HG03025 (cell line): ENCODE measurements around the gene CHSY1.
A peak's percentile ranks its signal among the peaks of the same experiment; 100 is the strongest.

Experiments
- ATAC-seq: cut with Tn5 transposase; IDR thresholded peaks from one replicate; pipeline ENCODE4 v1.9.1; 2021; ENCODE audit warnings: mild to moderate bottlenecking, moderate library complexity; ENCODE audit not compliant: unreplicated experiment, low FRiP score

The CHSY1 gene

DNA sequence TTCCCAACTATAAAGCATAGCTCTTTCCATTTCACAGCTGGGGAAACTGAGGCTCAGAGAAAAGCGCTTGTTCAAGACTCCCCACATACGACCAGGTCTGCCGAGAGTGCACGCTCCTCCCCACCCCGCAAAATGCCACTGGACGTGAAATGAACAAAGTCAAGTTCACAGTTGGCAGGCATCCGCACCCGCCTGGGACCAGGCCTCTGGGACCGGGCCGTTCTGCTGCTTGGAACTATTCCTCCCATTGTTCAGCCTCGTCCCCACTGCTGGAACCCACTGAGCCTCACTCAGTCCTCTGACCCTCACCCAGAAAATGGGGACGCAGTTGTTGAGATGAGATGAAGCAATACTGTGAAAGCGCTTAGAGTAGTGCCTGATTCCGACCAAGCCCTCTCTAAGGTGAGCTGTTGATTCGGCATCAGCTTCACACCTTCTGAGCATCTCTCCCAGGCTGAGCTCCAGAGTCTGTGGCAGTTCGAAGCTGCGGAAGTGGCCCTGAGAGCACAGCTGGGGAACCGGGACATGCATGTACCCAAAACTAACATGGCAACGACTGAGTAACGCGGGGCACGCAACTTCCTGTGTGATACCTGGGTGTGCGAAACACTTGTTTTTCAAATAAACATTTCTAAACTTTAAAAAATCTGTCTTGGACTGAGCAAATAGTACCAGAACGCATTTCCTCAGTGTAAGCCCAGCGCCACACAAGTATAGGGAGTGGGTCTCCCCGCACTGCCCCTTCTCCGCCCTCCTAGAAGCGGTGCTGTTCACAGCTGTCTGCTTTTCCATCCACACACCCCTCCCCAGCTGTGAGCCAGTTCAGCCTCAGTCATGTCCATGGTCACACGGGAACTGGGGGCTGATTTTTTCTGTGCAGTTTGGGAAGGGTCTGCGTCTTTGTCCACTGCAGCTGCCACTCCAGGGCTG, 93.4 kb downstream of the CHSY1 start:
- ATAC-seq, result no peak

DNA sequence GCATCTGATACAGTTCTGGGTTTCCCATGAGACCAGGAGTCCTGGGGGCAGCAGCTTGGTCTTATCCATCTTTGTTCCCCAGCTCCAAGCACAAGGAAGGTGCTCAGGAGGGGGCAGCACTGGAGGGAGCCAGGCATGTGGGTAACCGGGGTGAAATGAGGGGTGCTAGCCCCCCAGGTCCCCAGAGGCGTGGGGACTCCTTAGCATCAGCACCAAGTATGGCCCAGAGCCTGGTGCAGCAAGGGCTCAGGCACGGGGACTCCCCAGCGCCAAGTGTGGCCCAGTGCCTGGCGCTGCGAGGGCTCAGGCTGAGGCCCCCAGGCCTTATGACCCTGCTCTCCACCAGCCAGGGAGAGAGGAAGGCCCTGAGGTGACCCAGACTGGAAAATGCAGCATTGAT, 94.1 kb downstream of the CHSY1 start:
- ATAC-seq, result no peak

GRCh38 chr15:101156509-101157159, 95.2 kb downstream of the CHSY1 start:
- peak; percentile 80 for ATAC-seq

DNA sequence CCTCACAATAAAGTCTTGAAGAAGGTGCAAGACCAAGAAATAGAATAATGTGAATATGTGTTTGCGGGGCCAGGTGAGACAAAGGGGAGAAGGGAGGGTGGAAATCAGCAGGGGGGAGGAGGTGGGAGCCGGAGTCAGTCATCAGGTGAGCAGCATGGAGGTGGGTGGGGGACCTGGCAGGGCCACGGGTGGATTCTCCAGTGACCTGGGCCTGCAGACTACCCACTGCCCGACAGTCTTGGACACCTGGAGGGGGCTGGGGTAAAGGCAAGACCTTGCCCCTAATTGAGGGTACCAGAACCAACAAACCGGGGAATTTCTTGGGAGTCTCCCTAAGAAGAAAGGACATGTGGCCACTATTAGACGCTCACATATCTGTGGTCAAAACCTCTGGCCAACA, 95.8 kb downstream of the CHSY1 start:
- peak; percentile 14 for ATAC-seq

DNA sequence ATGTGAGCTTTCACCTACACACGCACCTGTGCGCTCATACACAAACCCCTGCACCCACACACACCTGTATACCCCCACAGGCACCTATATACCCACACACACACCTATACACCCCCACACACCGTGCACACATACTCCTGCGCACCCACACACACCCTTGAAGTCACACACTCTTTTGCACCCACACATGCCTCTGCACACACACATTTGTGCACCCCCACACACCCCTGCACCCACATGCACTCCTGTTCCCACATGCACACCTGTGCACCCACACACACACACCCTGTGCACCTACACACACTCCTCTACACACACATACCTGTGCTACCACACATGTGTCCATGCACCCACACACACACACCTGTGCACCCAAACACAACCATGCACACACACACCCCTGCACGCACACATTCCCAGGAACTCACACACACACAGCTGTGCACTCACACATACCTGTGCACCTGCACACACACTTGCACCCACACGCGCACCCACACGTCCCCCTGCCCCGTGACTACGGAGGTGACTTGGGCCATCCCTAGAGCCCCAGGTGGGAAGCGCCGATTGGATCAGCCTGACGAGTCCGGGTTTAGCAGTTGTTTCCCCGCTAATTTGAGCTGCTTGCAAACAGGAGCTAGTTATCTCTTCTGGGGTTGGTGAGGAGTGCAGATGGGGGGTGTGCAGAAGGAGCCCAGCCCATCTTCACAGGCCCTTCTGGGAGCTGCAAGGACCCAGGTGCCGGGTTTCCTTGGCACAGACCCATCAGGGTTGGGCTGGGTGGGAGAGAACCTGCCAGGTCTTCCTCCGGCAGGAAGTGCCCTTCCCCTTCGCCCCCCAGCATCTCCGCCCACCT, 97.8 kb downstream of the CHSY1 start:
- ATAC-seq, result no peak

- no peak for ATAC-seq
Measured at GRCh38 chr15:101152914-101153313, 98.9 kb downstream of the CHSY1 start.

DNA sequence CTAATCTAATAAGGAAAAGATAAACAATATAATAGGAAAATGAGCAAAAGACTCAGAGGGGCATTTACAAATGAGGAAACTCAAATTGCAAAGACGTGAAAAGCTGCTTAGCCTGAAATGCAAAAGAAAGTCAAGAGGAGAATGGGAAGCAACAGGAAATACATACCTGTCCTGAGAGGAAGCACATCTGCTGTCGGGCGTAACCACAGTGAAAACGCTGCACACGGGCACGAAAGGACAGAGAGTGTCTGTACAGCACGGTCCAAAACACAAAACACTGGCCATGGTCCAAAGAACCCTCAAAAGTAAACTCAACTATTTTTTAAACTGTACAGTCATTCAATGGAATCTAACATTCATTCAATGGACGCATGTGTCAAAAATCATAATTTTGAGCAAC, 100.6 kb downstream of the CHSY1 start:
- ATAC-seq, result no peak

- ATAC-seq, result no peak
Measured at GRCh38 chr15:101150723-101151040, 101.2 kb downstream of the CHSY1 start.

- ATAC-seq, result no peak
Measured at GRCh38 chr15:101149864-101150722, 101.8 kb downstream of the CHSY1 start.

DNA sequence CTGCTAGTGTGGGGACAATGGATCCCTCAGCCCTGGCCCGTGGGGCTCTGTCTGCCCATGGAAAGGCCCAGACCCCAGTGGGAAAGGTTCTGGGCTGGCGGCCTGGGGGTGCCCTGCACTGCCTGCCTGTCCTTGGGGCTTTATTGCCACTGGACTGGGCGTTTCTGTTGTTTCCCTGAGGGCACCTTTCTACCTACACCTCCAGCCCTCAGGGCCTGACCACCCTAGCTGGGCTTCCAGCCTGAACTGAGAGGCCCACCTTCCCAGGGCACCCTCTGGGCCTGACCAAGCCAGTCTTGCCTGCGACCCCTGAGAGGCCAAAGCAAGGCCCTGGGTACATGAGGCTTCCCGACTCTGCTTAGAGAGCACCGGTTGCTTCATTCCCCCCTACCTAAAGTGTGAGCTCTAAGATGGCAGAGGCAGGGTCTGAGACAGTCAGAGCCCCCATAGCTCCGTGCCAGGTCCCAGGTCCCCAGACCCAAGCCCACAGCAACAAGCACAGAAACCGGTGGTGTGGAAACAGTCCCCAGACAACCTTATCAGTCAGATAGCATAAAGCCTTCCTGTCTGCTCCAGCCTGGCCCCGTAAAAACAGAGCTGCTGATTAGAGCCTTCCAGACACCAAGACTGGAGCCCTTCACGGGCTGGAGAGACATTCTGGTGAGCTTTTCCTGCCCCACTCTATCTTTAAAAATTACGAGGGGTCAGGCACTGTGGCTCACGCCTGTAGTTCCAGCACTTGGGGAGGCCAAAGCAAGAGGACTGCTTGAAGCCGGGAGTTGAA, 102.8 kb downstream of the CHSY1 start:
- peak; percentile 6 for ATAC-seq

- ATAC-seq, result peak; percentile 58
Measured at GRCh38 chr15:101148166-101148880, 103.5 kb downstream of the CHSY1 start.

- ATAC-seq, result no peak
Measured at GRCh38 chr15:101147181-101147580, 104.7 kb downstream of the CHSY1 start.

GRCh38 chr15:101146118-101146702, 105.6 kb downstream of the CHSY1 start:
- no peak for ATAC-seq

DNA sequence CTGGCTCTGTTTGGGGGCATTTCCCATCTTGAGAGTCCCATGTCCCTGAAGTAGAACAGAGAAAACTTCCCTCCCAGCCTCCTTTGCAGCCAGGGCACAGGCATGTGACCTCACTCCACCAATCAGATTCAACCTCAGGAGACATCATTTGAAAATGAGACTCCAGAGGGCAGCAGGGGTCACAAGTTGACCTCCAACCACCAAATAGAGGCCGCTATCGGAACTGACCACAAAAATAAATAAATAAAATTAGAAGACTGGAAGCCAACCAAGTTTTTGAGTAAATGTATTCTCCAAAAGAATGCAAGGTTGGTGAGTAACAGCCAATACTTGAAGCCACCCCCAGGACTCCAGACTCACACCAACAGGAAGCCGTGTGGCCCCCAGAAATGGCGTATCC, 106.5 kb downstream of the CHSY1 start:
- no peak for ATAC-seq

DNA sequence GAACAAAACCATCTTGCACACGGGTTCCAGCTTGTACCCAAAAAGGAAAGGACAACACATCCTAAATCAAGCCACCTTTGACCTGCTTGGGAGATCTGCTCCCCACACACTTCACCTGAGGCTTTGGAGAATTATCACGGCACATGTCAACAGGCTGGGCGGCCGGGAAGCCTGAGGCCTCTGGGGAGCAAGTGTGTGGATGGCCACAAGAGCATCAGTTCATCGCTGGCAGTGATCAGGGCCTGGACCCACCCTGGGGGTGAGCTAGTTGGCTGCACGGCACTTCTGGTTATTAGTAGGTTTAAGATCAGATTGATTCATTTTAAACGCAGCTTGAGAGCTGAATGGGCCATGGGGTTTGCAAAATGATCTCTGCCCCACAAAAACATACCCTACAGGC, 108.5 kb downstream of the CHSY1 start:
- ATAC-seq, result no peak

DNA sequence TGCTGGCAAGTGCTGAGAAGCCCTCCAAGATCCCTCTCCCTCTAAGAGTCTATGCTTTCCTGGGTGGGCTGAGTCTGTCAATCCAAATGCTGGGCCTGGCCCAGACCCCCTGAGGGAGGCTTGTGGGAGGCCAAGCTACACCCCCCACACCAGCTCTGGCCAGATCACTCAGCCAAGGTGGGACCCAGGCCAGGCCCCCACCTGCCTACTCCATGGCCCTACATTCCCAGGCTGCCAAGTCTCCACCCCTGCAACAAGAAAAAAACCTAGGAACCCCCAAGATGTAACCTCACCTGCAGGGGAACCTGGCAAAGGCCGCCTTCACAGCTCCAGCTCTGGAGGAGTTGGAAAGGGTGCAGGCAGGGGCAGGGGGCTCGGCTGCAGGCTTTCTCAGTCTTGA, 109.1 kb downstream of the CHSY1 start:
- no peak for ATAC-seq

- ATAC-seq, result no peak
Measured at GRCh38 chr15:101141926-101142527, 109.8 kb downstream of the CHSY1 start.

- ATAC-seq, result no peak
Measured at GRCh38 chr15:101140697-101141065, 111.2 kb downstream of the CHSY1 start.
